ENCODE results near the gene IFI35.
"Not testable (repeated sequence)": the region's sequence is repeated elsewhere in the genome, so short reads cannot be mapped to it uniquely, and the experiment has no call there.

IFI35 gene

GRCh38 chr17:43034894-43035293 is 28.3 kb downstream of the IFI35 start:
- TF ChIP-seq CTCF (IDR thresholded peaks at IDR 0.05; ENCODE audit: low read depth, low read length): no peak
- H3K4me3 ChIP-seq (ENCODE audit: low read depth, low read length): no peak overlapping the region

- no peak overlapping the region for H3K4me3 ChIP-seq (ENCODE audit: low read depth, low read length)
- no peak for TF ChIP-seq CTCF (IDR thresholded peaks at IDR 0.05; ENCODE audit: low read depth, low read length)
Measured at GRCh38 chr17:43039646-43040045, 33.1 kb downstream of the IFI35 start.

- no peak for TF ChIP-seq CTCF (IDR thresholded peaks at IDR 0.05; ENCODE audit: low read depth, low read length)
- no peak overlapping the region for H3K4me3 ChIP-seq (ENCODE audit: low read depth, low read length)
Measured at GRCh38 chr17:43040655-43041054, 34.1 kb downstream of the IFI35 start.

- no peak overlapping the region for H3K4me3 ChIP-seq (ENCODE audit: low read depth, low read length)
- TF ChIP-seq CTCF (IDR thresholded peaks at IDR 0.05; ENCODE audit: low read depth, low read length): no peak
Measured at GRCh38 chr17:43042025-43042628, 35.5 kb downstream of the IFI35 start.

- no peak overlapping the region for H3K4me3 ChIP-seq (ENCODE audit: low read depth, low read length)
- TF ChIP-seq CTCF (IDR thresholded peaks at IDR 0.05; ENCODE audit: low read depth, low read length): no peak
Measured at GRCh38 chr17:43043307-43043706, 36.7 kb downstream of the IFI35 start.

- no peak for TF ChIP-seq CTCF (IDR thresholded peaks at IDR 0.05; ENCODE audit: low read depth, low read length)
- no peak overlapping the region for H3K4me3 ChIP-seq (ENCODE audit: low read depth, low read length)
Measured at GRCh38 chr17:43044024-43044423, 37.4 kb downstream of the IFI35 start.

GRCh38 chr17:43051969-43052368 is 45.4 kb downstream of the IFI35 start:
- TF ChIP-seq CTCF (IDR thresholded peaks at IDR 0.05; ENCODE audit: low read depth, low read length): no peak
- H3K4me3 ChIP-seq (ENCODE audit: low read depth, low read length): no peak overlapping the region

- H3K4me3 ChIP-seq (ENCODE audit: low read depth, low read length): not testable (repeated sequence)
Measured at GRCh38 chr17:43053008-43053407, 46.4 kb downstream of the IFI35 start.
